Lower lobe of right lung (tissue), 2 donors: ENCODE data around the gene PTPRF. TPM values are rescaled to one million over a fixed set of nuclear protein-coding genes. Genes with fewer than 3 reads are reported as not detected.

Experiments
- ATAC-seq, 2 donors: fragments of 200-7000 bp; cut with Tn5 transposase; one replicate each; pipeline ENCODE4 v1.9.1; 2020 to 2022; ENCODE audit warnings: mild to moderate bottlenecking in 2 of 2, moderate library complexity in 2 of 2
- DNase-seq: peaks from one replicate; pipeline ENCODE4 v3.0.0-alpha.2; 2020
- H3K27ac ChIP-seq: fragments of 200-600 bp; one replicate; pipeline ENCODE4 v1.8.0; 2022
- H3K27me3 ChIP-seq: fragments of 200-600 bp; one replicate; pipeline ENCODE4 v1.8.0; 2022; ENCODE audit warnings: low read depth
- H3K36me3 ChIP-seq: fragments of 200-600 bp; one replicate; pipeline ENCODE4 v1.8.0; 2022; ENCODE audit warnings: mild to moderate bottlenecking
- H3K4me1 ChIP-seq: fragments of 200-600 bp; one replicate; pipeline ENCODE4 v1.8.0; 2022
- H3K4me3 ChIP-seq: fragments of 200-600 bp; one replicate; pipeline ENCODE4 v1.8.0; 2022; ENCODE audit warnings: mild to moderate bottlenecking
- H3K9me3 ChIP-seq: fragments of 200-600 bp; one replicate; pipeline ENCODE4 v1.8.0; 2022
- CTCF ChIP-seq: fragments of 200-600 bp; IDR thresholded peaks from one replicate; pipeline ENCODE4 v1.8.0; 2022; ENCODE audit warnings: antibody characterized with exemption, mild to moderate bottlenecking
- intact Hi-C: fragments of 100-400 bp; cut with DNase I; formaldehyde crosslinking; loops from one replicate; pipeline ENCODE4 v1.11.0; 2022
- total RNA-seq: library from RNA; stranded (reverse); fragmentation: NEBNext Ultra II Directional; extraction: Animal tissue kit (Norgen Biotek cat#: 25700); gene quantifications from one replicate; pipeline ENCODE4 v1.2.1, GENCODE V29; 2021
- donor health status: DM: no; HTN: yes; CAD: no; lungs with severe emphysema.

The PTPRF gene
- total RNA-seq, 1 donor from 2014 or later: 176 TPM

- no peak overlapping the region for H3K27ac ChIP-seq
- H3K27me3 ChIP-seq: no peaks in the 10 kb centered on the region
- intact Hi-C loops: no loop called here
- H3K36me3 ChIP-seq: peaks cover 16% of the 10 kb centered on the region
- H3K4me3 ChIP-seq: no peak overlapping the region
- TF ChIP-seq CTCF: no peak
- DNase-seq: no peak
- H3K9me3 ChIP-seq: no peaks in the 10 kb centered on the region
- ATAC-seq: no peak
- no peaks in the 10 kb centered on the region for H3K4me1 ChIP-seq
Observed at GRCh38 chr1:43585557-43585956, 54.9 kb downstream of the PTPRF start.

GRCh38 chr1:43586136-43586731 lies 55.6 kb downstream of the PTPRF start:
- Histone ChIP-seq H3K9me3 (no peaks in the 10 kb centered on the region), H3K27me3 (no peaks in the 10 kb centered on the region), H3K4me3 (no peak overlapping the region), H3K27ac (no peak overlapping the region), H3K4me1 (no peaks in the 10 kb centered on the region), H3K36me3 (peaks cover 13% of the 10 kb centered on the region)
- TF ChIP-seq CTCF: no peak
- ATAC-seq (no peak), DNase-seq (no peak)
- intact Hi-C loops: no loop called here

DNA sequence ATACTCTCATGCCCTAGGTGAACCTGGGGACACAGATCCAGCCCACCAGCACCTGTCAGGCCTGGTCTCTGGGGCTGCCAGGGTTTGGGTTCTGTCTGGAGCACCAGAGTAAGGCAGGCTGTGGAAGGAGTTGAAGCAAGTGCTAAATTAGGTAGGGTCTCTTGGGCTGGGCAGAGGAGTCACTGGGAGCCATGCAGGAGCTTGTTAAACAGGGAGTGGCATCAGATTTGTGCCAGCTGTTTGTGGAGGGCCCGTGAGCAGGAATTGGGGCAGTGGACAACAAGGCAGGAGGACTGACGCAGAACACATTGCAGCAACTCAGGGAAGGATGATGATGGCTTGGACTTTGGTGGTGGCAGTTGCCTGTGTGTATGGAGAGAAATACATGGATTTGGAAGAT lies 56.3 kb downstream of the PTPRF start:
- H3K9me3 ChIP-seq: no peaks in the 10 kb centered on the region
- H3K27ac ChIP-seq: no peak overlapping the region
- intact Hi-C loops: no loop called here
- TF ChIP-seq CTCF: no peak
- H3K27me3 ChIP-seq: no peaks in the 10 kb centered on the region
- H3K4me3 ChIP-seq: no peak overlapping the region
- ATAC-seq: no peak
- H3K4me1 ChIP-seq: no peaks in the 10 kb centered on the region
- H3K36me3 ChIP-seq: peaks cover 20% of the 10 kb centered on the region
- no peak for DNase-seq

GRCh38 chr1:43587594-43587993 lies 56.9 kb downstream of the PTPRF start:
- ATAC-seq (peak; percentile 34 to 64), DNase-seq (no peak)
- no peak overlapping the region for H3K27ac ChIP-seq
- peaks cover 26% of the 10 kb centered on the region for H3K36me3 ChIP-seq
- no peaks in the 10 kb centered on the region for H3K4me1 ChIP-seq
- H3K9me3 ChIP-seq: no peaks in the 10 kb centered on the region
- no peak for TF ChIP-seq CTCF
- no peaks in the 10 kb centered on the region for H3K27me3 ChIP-seq
- no peak overlapping the region for H3K4me3 ChIP-seq
- intact Hi-C loops: no loop called here

DNA sequence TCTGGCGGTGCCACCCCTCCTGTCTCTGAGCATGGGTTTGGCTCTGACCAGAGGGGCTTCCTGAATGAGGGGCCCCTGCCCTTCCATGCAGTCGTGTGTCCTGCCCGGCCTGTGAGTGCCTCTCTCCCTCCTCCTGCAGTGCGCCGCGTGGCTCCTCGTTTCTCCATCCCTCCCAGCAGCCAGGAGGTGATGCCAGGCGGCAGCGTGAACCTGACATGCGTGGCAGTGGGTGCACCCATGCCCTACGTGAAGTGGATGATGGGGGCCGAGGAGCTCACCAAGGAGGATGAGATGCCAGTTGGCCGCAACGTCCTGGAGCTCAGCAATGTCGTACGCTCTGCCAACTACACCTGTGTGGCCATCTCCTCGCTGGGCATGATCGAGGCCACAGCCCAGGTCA lies 57.9 kb downstream of the PTPRF start:
- DNase-seq (no peak), ATAC-seq (no peak)
- H3K4me3 ChIP-seq: no peak overlapping the region
- no peaks in the 10 kb centered on the region for H3K27me3 ChIP-seq
- TF ChIP-seq CTCF: no peak
- intact Hi-C loops: no loop called here
- H3K27ac ChIP-seq: no peak overlapping the region
- peaks cover 36% of the 10 kb centered on the region for H3K36me3 ChIP-seq
- no peaks in the 10 kb centered on the region for H3K9me3 ChIP-seq
- no peaks in the 10 kb centered on the region for H3K4me1 ChIP-seq
